ENCODE measurements around the gene SERAC1. TPM values are rescaled to one million over a fixed set of nuclear protein-coding genes. Genes with fewer than 3 reads are reported as not detected.
A peak's percentile ranks its signal among the peaks of the same experiment; 100 is the strongest.
"Not testable (repeated sequence)": the region's sequence is repeated elsewhere in the genome, so short reads cannot be mapped to it uniquely, and the experiment has no call there.

The SERAC1 gene
- total RNA-seq: 1 to 10 TPM; 4.3 to 6.4 TPM

DNA sequence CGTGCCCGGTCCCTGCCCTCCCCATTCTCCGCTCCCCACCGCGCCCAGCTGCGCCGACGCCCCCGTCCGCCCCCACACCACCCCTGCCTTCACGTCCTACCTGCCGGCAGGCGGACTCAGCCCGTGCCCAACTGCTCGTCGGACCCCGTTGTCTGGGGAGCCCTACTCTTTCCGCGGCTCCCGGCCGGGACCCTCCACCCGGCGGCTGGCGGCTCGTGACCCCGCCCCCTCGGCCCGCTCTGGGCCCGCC is at the start of gene SERAC1:
TSS of gene SERAC1 (minus strand) at position 223 of the 250 bp plus-strand sequence. CDS start 9,899 bp downstream, outside the sequence.
- H3K36me3 Mint-ChIP-seq (ENCODE audit: low read depth): peaks cover 20% of the 10 kb centered on the region
- ATAC-seq (replicated peaks): peak; percentile 61

DNA sequence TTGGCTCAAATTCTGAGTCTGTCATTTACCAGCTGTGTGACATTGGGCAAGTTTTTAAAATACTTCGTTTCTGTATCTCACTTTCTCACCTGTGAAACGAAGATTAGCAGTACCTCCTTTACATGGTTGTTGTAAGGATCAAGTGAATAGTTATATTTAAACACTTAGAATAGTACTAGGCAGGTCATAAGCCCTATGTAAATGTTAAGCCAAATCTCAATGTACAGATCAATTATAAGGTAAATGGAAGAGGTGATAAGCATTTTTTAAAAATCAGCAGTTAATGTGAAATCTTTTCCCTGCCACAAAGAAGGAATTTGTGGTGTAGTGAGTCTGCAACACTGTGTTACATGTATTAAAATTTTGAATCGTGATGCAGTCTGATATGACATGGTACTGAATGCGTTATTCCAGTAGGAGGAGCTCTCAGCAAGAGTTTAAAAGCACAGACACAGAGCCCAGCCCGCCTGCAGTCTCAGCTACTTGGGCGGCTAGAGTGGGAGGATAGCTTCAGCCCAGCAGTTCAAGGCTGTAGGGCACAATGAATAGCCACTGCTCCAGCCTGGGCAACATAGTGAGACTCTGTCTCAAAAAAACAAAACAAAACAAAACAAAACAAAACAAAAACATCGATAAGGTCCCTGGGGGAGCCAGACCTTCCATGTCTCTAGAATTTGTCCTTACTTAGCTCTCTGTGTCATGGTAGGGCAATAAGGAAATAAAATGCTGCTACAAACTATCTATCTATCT is 46.0 kb upstream of the SERAC1 start:
- peak; percentile 99 for ATAC-seq (replicated peaks)
- no peaks in the 10 kb centered on the region for H3K4me1 Mint-ChIP-seq
- H3K9me3 Mint-ChIP-seq: no peaks in the 10 kb centered on the region
- no peak overlapping the region for H3K4me3 Mint-ChIP-seq
- H3K36me3 Mint-ChIP-seq (ENCODE audit: low read depth): no peaks in the 10 kb centered on the region
- H3K27me3 Mint-ChIP-seq: no peaks in the 10 kb centered on the region
- H3K27ac Mint-ChIP-seq: no peak overlapping the region

More for the DNA sequence above, at the start of gene SERAC1:
- peak within 1 kb of the TSS; percentile 90 for H3K4me3 Mint-ChIP-seq
- H3K9me3 Mint-ChIP-seq: no peaks in the 10 kb centered on the region
- no peaks in the 10 kb centered on the region for H3K27me3 Mint-ChIP-seq
- H3K27ac Mint-ChIP-seq: peak within 1 kb of the TSS; percentile 92
- H3K4me1 Mint-ChIP-seq: peaks cover 22% of the 10 kb centered on the region

DNA sequence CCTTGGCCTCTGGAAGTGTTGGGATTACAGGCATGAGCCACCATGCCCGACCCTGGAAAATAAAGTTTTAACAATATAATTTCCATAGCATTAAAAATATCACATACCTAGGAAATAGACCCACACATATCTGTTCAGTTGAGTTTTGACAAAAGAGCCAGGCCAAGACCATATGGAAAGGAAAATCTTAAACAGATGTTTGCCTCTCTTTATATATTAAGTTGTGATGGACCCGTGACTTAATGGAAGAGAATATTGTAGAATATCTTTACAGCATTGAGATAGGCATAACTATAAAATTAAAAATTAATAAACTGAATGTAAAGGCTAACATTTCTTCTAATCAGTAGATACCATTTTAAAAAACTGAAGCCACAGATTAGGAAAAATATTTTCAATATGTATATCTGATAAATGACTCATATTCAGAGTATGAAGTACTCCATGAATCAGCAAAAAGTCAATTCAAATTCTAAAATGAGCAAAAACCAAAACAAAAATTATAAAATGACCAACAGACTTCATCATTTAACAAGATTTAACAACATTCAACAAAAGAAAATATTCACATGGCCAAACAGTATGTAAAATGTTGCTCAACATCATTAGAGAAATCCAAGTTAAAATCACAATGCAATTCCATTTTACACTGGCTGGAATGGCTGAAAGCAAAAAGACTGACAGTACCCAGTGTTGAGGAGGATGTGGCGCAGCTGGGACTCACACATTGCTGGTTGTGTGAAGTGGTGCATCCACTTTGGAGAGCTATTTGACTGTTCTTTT is 43.4 kb upstream of the SERAC1 start:
- Mint-ChIP-seq H3K4me1 (peaks cover 7% of the 10 kb centered on the region), H3K27me3 (peaks cover 3% of the 10 kb centered on the region), H3K4me3 (no peak overlapping the region), H3K36me3 (ENCODE audit: low read depth) (no peaks in the 10 kb centered on the region), H3K27ac (peak overlapping the region; percentile 79), H3K9me3 (no peaks in the 10 kb centered on the region)
- ATAC-seq (replicated peaks): no peak

DNA sequence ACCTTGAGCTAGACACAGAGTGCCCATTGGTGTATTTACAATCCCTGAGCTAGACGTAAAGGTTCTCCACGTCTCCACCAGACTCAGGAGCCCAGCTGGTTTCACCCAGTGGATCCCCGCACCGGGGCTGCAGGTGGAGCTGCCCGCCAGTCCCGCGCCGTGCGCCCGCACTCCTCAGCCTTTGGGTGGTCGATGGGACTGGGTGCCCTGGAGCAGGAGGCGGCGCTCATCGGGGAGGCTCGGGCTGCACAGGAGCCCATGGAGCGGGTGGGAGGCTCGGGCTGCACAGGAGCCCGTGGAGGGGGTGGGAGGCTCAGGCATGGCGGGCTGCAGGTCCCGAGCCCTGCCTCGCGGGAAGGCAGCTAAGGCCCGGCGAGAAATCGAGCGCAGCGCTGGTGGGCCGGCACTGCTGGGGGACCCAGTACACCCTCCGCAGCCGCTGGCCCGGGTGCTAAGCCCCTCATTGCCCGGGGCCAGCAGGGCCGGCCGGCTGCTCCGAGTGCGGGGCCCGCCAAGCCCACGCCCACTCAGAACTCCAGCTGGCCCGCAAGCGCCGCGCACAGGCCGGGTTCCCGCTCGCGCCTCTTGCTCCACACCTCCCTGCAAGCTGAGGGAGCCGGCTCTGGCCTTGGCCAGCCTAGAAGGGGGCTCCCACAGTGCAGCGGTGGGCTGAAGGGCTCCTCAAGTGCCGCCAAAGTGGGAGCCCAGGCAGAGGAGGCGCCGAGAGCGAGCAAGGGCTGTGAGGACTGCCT is 41.7 kb upstream of the SERAC1 start:
- H3K4me3 Mint-ChIP-seq; H3K27me3 Mint-ChIP-seq; H3K36me3 Mint-ChIP-seq (ENCODE audit: low read depth); ATAC-seq (replicated peaks); H3K9me3 Mint-ChIP-seq; H3K27ac Mint-ChIP-seq: not testable (repeated sequence)
- H3K4me1 Mint-ChIP-seq: peaks cover 11% of the 10 kb centered on the region

DNA sequence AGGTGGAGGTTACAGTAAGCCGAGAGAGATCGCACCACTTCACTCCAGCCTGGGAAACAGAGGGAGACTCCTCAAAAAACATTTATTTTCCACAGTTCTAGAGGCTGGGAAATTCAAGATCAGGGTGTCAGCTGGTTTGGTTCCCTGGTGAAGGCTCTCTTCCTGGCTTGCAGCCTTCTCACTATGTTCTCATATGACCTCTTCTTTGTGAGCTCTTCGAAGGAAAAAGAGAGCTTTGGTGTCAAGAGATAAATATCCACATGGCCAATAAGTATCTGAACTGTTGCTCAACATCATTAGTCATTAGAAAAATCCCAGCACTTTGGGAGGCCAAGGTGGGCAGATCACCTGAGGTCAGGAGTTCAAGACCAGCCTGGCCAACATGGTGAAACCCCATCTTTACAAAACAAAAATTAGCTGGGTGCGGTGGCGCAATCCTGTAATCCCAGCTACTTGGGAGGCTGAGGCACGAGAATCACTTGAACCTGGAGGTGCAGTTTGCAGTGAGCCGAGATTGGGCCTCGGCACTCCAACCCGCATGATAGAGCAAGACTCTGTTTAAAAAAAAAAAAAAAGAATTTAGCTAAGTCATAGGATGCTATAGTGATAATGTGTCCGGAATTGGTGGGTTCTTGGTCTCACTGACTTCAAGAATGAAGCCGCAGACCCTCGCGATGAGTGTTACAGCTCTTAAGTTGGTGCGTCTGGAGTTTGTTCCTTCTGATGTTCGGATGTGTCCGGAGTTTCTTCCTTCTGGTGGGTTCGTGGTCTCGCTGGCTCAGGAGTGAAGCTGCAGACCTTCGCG is 40.4 kb upstream of the SERAC1 start:
- H3K36me3 Mint-ChIP-seq (ENCODE audit: low read depth); H3K27me3 Mint-ChIP-seq; H3K9me3 Mint-ChIP-seq; ATAC-seq (replicated peaks): not testable (repeated sequence)
- Mint-ChIP-seq H3K4me1 (peaks cover 11% of the 10 kb centered on the region), H3K4me3 (peak overlapping the region; percentile 64), H3K27ac (peak overlapping the region; percentile 83)

DNA sequence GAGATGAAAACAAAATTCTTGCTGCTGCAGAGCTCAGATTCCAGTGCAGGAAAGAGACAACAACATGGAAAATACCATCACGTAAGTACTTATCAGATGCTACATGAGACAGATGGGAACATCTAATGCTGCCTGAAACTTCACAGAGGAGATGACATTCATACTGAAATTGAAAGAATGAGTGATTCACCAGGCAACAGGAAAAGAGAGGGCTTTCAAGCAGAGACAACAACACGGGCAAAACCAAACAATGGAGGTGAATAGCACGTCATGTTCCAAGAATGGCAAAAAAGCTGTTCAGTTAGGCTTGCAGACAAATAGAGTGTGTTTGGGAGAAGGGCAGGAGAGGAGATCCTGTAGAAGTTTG is 39.3 kb upstream of the SERAC1 start:
- Mint-ChIP-seq H3K9me3 (no peaks in the 10 kb centered on the region), H3K27ac (peak overlapping the region; percentile 83), H3K4me3 (peak overlapping the region; percentile 64), H3K27me3 (peaks cover 3% of the 10 kb centered on the region), H3K36me3 (ENCODE audit: low read depth) (no peaks in the 10 kb centered on the region), H3K4me1 (peaks cover 11% of the 10 kb centered on the region)
- ATAC-seq (replicated peaks): peak; percentile 97

DNA sequence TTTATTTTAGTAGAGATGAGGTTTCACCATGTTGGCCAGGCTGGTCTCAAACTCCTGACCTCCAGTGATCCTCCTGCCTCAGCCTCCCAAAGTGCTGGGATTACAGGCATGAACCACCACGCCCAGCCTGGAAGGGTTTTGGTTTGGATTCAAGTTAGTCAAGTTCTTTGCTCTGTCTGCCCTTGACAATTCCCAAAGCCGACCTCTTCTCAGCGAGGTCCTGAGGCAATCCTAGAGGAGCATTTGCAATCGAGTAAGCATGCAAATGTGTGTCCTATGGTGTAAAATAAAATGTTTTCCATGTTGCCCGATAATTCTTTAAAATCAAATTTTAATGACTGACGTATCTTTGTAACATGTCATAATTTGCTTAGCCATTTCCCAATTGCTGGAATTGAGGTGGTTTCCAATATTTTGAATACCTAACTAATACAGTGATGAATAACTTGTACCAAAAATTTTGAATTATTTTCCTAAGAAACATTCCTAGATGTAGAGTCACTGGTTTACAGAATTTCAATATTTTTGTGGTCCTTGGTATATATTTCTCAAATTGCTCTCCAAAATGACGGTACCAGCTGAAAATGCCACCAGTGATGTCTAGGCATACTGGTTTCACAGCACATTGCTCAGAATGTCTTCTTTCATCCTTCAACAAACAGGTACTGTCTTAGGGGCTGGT is 38.8 kb upstream of the SERAC1 start:
- no peak for ATAC-seq (replicated peaks)
- Mint-ChIP-seq H3K4me1 (peaks cover 11% of the 10 kb centered on the region), H3K9me3 (no peaks in the 10 kb centered on the region), H3K36me3 (ENCODE audit: low read depth) (no peaks in the 10 kb centered on the region), H3K4me3 (peak overlapping the region; percentile 64), H3K27me3 (peaks cover 3% of the 10 kb centered on the region), H3K27ac (peak overlapping the region; percentile 83)

DNA sequence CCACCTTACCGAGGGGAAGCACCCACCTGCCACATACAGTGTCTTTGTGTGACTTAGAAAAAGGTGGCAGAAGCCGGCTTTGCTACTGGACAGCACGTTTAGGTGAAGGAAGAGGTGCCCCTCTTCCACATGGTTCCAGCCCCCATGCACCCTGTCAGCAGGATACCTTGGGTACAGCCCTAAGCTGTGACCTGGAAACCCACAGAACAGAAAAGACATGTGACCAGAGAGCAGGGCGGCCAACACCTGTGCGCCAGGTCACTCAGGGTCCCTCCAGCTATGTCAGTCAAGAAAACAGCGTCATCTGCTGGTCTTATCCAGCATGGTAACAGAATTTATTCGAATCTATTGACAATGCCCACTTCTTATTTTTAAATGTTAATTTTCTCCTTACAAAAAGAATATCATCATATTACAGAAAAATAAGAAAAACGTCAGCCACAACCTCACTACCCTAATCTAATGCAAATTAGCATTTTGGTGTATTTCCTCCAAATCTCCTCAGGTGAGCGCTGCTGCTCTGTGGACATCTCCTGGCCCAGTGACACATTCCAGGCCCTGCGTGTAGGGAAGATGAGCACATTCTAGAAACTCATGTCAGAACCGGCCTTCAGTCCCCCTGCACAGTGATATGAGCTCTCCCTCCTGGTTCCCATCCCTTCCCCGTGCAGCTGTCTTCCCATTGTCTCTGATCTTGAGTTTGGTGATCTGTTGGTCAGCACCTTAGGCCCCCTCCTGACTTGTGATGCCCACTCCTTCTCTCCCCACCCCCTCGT is 37.3 kb upstream of the SERAC1 start:
- H3K4me3 Mint-ChIP-seq: no peak overlapping the region

DNA sequence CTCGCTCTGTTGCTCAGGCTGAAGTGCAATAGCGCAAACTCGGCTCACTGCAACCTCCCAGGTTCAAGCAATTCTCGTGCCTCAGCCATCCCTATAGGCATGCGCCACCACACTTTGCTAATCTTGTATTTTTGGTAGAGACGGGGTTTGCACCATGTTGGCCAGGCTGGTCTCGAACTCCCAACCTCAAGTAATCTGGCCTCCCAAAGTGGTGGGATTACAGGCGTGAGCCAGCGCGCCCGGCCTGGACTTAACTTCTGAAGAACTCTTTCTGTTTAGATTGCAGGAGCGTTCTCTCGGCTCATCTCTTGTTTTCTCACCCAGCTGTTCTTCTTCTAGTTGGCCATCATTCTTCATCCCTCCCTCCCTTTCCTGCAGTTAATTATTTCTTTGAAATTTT is 30.4 kb upstream of the SERAC1 start:
- no peak overlapping the region for H3K27ac Mint-ChIP-seq
- H3K36me3 Mint-ChIP-seq (ENCODE audit: low read depth): peaks cover 14% of the 10 kb centered on the region
- H3K4me1 Mint-ChIP-seq: no peaks in the 10 kb centered on the region
- no peaks in the 10 kb centered on the region for H3K9me3 Mint-ChIP-seq
- H3K4me3 Mint-ChIP-seq: no peak overlapping the region
- ATAC-seq (replicated peaks): no peak
- H3K27me3 Mint-ChIP-seq: no peaks in the 10 kb centered on the region

More for the DNA sequence above, 37.3 kb upstream of the SERAC1 start:
- H3K9me3 Mint-ChIP-seq: no peaks in the 10 kb centered on the region
- peaks cover 11% of the 10 kb centered on the region for H3K4me1 Mint-ChIP-seq
- no peaks in the 10 kb centered on the region for H3K36me3 Mint-ChIP-seq (ENCODE audit: low read depth)
- H3K27me3 Mint-ChIP-seq: peaks cover 3% of the 10 kb centered on the region
- peak overlapping the region; percentile 70 for H3K27ac Mint-ChIP-seq
- no peak for ATAC-seq (replicated peaks)

DNA sequence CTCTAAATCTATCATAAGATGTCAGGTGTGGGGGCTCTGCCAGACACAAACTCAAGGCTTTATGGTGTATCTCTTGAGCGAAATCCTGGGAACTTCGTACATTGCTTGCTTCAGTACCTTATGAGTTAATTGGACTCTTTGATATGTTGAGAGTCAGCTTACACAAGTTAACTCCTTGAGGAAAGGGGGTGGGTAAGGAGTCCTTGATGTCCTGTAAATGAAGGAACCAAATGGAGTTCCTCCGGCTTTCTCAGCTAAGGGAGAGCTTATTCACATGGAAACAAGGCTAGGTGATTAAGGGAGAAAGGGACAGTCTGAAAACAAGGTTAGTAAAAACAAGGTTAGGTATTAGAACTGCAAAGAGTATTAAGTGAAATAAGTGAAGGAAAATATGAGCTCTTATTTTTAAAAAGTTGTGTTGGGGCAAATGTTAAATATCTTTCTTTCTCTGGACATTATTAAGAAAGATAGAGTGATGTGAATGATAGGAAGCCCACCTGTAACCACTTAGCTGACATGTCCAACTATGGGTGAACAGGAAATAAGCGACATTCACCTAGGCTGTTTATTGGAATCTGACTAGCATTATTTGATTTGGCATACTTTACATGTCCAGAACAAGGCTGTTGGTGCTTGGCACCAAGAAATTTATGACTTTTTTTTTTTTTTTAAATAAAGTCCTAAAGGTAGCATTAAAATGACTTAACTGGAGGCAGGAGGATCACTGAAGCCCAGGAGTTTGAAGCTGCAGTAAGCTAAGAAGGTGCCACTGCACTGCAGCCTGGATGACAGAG is 26.6 kb upstream of the SERAC1 start:
- Mint-ChIP-seq H3K4me1 (no peaks in the 10 kb centered on the region), H3K27me3 (no peaks in the 10 kb centered on the region), H3K36me3 (ENCODE audit: low read depth) (peaks cover 35% of the 10 kb centered on the region), H3K27ac (no peak overlapping the region), H3K4me3 (no peak overlapping the region), H3K9me3 (no peaks in the 10 kb centered on the region)
- no peak for ATAC-seq (replicated peaks)

DNA sequence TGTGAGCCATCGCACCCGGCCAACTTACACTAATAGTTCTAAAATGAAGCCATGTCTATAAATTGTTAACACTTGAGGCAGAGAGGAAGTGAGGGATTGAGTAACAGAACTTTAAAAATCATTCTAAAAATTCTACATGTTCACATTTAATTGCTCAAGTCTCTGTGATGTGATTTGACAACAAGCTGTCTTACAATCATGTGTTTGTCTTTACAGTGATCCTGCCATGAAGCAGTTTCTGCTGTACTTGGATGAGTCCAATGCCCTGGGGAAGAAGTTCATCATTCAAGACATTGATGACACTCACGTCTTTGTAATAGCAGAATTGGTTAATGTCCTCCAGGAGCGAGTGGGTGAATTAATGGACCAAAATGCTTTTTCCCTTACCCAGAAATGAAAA is 23.7 kb upstream of the SERAC1 start:
- Mint-ChIP-seq H3K27ac (no peak overlapping the region), H3K4me1 (no peaks in the 10 kb centered on the region), H3K9me3 (no peaks in the 10 kb centered on the region), H3K27me3 (no peaks in the 10 kb centered on the region), H3K36me3 (ENCODE audit: low read depth) (peaks cover 46% of the 10 kb centered on the region), H3K4me3 (no peak overlapping the region)
- ATAC-seq (replicated peaks): no peak

DNA sequence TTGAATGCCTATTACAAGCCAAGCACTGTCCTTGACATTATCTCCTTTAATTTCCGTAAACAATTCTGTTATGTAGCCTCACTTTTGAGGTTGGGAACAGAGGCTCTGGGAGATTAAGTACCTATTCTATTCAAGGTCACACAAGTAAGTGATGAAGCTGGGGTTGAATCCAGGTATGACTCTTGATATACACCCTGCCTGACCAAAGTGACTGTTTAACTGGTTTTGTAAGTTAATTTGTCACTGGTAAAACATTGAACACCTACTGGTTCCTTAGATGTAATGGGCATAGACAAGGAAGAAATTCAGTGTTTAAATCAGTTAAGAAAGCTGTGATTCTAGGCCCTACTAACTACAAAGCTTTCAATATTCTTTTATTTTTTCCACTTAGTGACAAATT is 23.0 kb upstream of the SERAC1 start:
- Mint-ChIP-seq H3K36me3 (ENCODE audit: low read depth) (peaks cover 53% of the 10 kb centered on the region), H3K9me3 (no peaks in the 10 kb centered on the region), H3K27me3 (no peaks in the 10 kb centered on the region), H3K4me1 (no peaks in the 10 kb centered on the region), H3K4me3 (no peak overlapping the region), H3K27ac (no peak overlapping the region)
- no peak for ATAC-seq (replicated peaks)

DNA sequence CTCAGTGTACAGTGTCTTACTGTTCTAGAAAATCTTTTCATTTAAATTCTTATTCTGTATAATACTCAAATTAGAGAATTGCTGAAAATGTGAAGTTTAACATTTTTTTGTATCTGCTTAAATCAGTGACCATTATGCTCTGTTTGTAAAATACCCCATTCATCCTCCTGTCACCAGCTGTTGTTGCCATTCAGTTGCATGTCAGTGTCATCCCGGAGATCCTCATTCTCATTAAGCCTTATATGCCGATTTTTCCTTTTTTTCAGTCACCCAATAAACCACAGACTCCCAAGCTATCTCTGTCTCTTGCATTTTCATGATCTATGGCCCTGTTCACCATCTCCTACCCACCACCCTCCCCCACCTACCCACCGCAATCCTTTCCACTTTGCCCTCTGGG is 20.5 kb upstream of the SERAC1 start:
- peaks cover 49% of the 10 kb centered on the region for H3K36me3 Mint-ChIP-seq (ENCODE audit: low read depth)
- H3K27ac Mint-ChIP-seq: no peak overlapping the region
- no peaks in the 10 kb centered on the region for H3K27me3 Mint-ChIP-seq
- ATAC-seq (replicated peaks): no peak
- H3K4me1 Mint-ChIP-seq: peaks cover 5% of the 10 kb centered on the region
- H3K4me3 Mint-ChIP-seq: no peak overlapping the region
- H3K9me3 Mint-ChIP-seq: no peaks in the 10 kb centered on the region

All from activated T-helper 17 cell treated with anti-CD3 and anti-CD28 coated beads, Interleukin-2, amount 50 U/mL, for 72 hours (primary cell).